WERI-Rb-1 (cell line): ENCODE data around the gene MEIS3.
"Not testable (repeated sequence)": the region's sequence is repeated elsewhere in the genome, so short reads cannot be mapped to it uniquely, and the experiment has no call there.

Experiments used
- DNase-seq: peaks from one replicate; pipeline ENCODE4 v3.0.0-alpha.2; 2020
- H3K27ac ChIP-seq: fragments of 250-450 bp; sonication (Bioruptor Pico); 2 replicates; pipeline ENCODE4 v1.5.1; 2020; ENCODE audit warnings: mild to moderate bottlenecking, moderate library complexity
- H3K27me3 ChIP-seq: fragments of 250-450 bp; sonication (Bioruptor Pico); 2 replicates; pipeline ENCODE4 v1.5.1; 2021; ENCODE audit warnings: mild to moderate bottlenecking, low read depth, moderate library complexity; ENCODE audit not compliant: insufficient read depth, severe bottlenecking
- H3K36me3 ChIP-seq: fragments of 250-450 bp; sonication (Bioruptor Pico); 2 replicates; pipeline ENCODE4 v1.5.1; 2020; ENCODE audit warnings: mild to moderate bottlenecking, moderate library complexity
- H3K4me3 ChIP-seq: 2 replicates; pipeline ENCODE4 v1.5.1; 2011; ENCODE audit warnings: low read depth, mild to moderate bottlenecking, control low read depth, low read length
- H3K9me3 ChIP-seq: fragments of 250-450 bp; sonication (Bioruptor Pico); 2 replicates; pipeline ENCODE4 v1.5.1; 2021; ENCODE audit warnings: mild to moderate bottlenecking, moderate library complexity; ENCODE audit not compliant: severe bottlenecking
- TF ChIP-seq, protein P1 (sequence below): IDR thresholded peaks from 2 replicates; pipeline ENCODE4 v1.5.1; 2011; ENCODE audit warnings: low read depth, mild to moderate bottlenecking, control low read depth, inconsistent platforms, low read length

MEIS3 gene

DNA sequence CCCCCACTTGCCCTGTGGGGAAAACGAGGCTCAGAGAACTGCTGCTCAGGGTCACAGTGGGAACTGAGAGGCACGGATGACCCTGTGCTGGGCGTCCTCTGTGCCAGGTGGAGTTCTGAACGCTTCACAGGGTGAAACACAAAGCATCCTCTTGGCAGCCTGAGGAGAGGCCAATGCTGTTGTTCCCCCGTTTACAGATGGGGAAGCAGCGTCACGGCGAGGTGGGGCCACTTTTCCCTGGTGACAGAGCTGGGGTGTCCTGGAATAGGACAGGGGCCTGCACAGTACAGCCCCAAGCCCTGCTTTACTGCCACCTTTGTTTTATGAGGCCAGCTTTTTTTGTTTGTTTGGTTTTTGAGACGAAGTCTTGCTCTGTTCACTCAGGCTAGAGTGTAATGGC is 48.1 kb downstream of the MEIS3 start:
- Histone ChIP-seq H3K27ac (no peak overlapping the region), H3K9me3 (no peaks in the 10 kb centered on the region), H3K4me3 (no peak overlapping the region), H3K36me3 (peaks cover 78% of the 10 kb centered on the region), H3K27me3 (no peaks in the 10 kb centered on the region)
- no peak for DNase-seq
- TF ChIP-seq, protein P1, sequence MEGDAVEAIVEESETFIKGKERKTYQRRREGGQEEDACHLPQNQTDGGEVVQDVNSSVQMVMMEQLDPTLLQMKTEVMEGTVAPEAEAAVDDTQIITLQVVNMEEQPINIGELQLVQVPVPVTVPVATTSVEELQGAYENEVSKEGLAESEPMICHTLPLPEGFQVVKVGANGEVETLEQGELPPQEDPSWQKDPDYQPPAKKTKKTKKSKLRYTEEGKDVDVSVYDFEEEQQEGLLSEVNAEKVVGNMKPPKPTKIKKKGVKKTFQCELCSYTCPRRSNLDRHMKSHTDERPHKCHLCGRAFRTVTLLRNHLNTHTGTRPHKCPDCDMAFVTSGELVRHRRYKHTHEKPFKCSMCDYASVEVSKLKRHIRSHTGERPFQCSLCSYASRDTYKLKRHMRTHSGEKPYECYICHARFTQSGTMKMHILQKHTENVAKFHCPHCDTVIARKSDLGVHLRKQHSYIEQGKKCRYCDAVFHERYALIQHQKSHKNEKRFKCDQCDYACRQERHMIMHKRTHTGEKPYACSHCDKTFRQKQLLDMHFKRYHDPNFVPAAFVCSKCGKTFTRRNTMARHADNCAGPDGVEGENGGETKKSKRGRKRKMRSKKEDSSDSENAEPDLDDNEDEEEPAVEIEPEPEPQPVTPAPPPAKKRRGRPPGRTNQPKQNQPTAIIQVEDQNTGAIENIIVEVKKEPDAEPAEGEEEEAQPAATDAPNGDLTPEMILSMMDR, result no peak

DNA sequence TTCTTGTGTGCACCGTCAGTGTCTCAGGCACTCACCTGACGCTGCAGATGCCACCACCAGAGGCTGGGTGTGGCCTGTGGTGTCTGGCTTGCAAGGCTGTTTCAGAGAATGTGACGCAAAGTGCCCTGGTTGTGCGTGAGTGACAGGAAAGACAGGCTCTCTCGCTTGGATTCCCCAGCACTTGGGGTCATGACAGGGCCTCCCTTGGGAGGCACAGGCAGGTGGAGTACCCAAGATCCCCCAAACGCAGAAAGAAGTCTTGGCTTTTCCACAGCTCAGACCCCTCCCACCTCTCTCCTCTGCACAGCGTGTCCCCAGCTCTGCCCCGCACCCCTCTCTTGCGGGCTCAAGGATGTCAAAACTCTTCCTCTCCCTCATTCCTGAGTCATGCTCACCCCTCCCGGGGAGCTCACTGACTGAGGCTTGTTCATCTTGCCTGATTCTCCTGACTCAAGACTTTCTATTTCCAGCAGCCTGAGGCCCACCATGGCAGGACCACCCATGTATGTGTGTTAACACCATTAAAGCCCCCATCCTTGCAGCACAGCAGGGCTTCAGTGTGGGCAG is 49.2 kb downstream of the MEIS3 start:
- H3K4me3 ChIP-seq, result no peak overlapping the region
- H3K9me3 ChIP-seq, result no peaks in the 10 kb centered on the region
- no peaks in the 10 kb centered on the region for H3K27me3 ChIP-seq
- TF ChIP-seq, protein P1, result no peak
- peaks cover 67% of the 10 kb centered on the region for H3K36me3 ChIP-seq
- no peak overlapping the region for H3K27ac ChIP-seq
- DNase-seq, result no peak

DNA sequence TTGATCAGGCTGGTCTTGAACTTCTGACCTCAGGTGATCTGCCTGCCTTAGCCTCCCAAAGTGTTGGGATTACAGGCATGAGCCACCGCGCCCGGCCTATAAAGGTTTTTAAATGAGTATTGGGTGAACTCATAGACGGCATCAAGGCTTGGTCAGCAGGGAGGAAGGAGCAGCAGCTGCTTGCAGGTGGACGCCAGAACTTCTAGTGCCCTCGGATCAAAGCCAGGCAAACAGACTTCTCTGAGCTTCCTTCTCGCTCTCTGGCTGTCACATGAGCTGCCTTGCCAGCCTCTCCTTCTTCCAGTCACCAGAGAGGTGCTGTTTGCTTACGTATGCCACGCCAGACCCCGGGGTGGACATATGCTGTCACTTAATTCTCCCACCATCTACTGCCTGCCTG is 53.9 kb downstream of the MEIS3 start:
- DNase-seq, H3K27ac ChIP-seq, H3K27me3 ChIP-seq, H3K4me3 ChIP-seq, H3K9me3 ChIP-seq: not testable (repeated sequence)
- peaks cover 67% of the 10 kb centered on the region for H3K36me3 ChIP-seq

DNA sequence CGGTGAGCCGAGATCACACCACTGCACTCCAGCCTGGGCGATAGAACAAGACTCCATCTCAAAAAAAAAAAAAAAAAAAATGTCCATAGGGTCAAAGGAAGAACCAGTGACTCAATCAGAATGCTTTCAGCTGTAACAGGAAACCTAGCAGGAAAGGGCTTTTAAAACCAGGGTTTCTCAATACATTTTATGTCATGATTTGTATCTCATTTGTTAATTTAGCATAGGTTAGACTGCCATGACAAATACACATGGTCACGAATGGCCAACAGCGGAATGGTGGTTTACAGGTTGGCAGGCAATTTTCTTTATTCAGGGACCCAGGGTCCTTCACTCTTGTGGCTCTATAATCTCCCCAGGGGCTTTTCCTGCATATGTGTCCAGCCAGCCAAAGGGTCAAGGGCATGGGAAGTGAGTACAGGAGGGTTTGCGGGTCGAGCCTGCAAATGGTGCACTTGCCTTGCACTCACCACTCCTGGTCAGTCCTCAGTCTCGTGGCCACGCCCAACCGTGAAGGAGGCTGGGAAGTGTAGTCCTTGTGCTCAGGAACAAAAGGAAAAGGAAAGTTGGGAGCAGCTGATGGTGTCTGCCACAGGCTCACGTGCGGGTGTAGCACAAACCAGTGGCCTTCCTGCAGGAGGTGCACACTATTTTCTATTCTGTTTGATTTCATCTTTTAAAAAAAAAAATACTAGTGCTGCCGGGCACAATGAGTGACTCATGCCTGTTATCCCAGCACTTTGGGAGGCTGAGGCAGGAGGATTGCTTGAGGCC is 55.4 kb downstream of the MEIS3 start:
- Histone ChIP-seq H3K27me3 (no peaks in the 10 kb centered on the region), H3K27ac (no peak overlapping the region), H3K4me3 (no peak overlapping the region), H3K36me3 (peaks cover 62% of the 10 kb centered on the region), H3K9me3 (no peaks in the 10 kb centered on the region)
- no peak for DNase-seq
- TF ChIP-seq, protein P1, result no peak

DNA sequence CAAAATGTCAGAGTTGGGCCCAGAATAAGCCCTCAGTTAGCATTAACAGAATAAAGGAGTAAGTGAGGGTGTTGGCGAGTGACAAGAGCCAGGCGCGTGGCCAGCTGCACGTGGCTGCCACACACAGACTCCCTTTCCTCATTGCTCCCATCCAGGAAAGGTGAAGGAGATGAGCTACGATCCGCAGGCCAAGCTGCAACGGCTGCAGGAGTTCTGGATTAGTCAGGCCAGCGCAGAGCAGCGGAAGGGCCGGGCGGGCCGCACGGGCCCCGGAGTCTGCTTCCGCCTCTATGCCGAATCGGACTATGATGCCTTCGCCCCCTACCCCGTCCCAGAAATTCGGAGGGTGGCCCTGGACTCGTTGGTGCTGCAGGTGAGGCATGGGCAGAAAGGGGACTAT is 57.0 kb downstream of the MEIS3 start:
- DNase-seq, result no peak
- H3K36me3 ChIP-seq, result peaks cover 72% of the 10 kb centered on the region
- H3K27me3 ChIP-seq, result no peaks in the 10 kb centered on the region
- H3K27ac ChIP-seq, result no peak overlapping the region
- TF ChIP-seq, protein P1, result no peak
- H3K4me3 ChIP-seq, result no peak overlapping the region
- H3K9me3 ChIP-seq, result no peaks in the 10 kb centered on the region

DNA sequence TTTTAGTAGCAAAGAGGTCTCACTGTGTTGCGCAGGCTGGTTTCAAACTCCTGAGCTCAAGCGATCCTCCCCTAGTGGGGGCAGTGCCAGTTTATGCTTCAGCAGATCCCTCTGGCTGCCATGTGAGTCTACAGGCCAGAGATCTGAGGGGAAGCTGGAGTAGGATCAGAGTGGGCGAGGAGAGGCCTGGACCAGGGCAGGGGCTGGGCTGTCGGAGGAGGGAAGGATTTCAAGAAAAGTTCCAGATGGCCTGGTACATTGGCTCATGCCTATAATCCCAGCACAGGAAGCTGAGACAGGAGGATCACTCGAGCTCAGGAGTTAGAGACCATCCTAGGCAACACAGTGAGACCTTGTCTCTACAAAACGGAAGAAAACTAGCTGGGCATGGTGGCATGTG is 60.4 kb downstream of the MEIS3 start:
- TF ChIP-seq, protein P1, result no peak
- peak; percentile 79 for DNase-seq
- Histone ChIP-seq H3K27me3 (no peaks in the 10 kb centered on the region), H3K9me3 (no peaks in the 10 kb centered on the region), H3K27ac (peak overlapping the region; percentile 66), H3K36me3 (peaks cover 90% of the 10 kb centered on the region), H3K4me3 (no peak overlapping the region)
